Fibroblast of skin of scalp (primary cell): ENCODE measurements around the gene APH1B. TPM values are rescaled to one million over a fixed set of nuclear protein-coding genes. Genes with fewer than 3 reads are reported as not detected.
"Not testable (repeated sequence)": the region's sequence is repeated elsewhere in the genome, so short reads cannot be mapped to it uniquely, and the experiment has no call there.

Experiments
- DNase-seq: peaks from one replicate; pipeline ENCODE4 v3.0.0-alpha.2; 2013
- polyA plus RNA-seq, 2 experiments: library from polyadenylated mRNA; unstranded; fragments of 120-200 nt; gene quantifications; one replicate each; pipeline ENCODE4 v1.2.1, GENCODE V29; 2013; ENCODE audit not compliant: insufficient read length in 2 of 2

APH1B gene
- 9.5 TPM for polyA plus RNA-seq (2013, experiment 1 of 2; ENCODE audit: insufficient read length)
- polyA plus RNA-seq (2013, experiment 2 of 2; ENCODE audit: insufficient read length), result 13.9 TPM

GRCh38 chr15:63277038-63277892, at the start of gene APH1B:
Gene APH1B, plus strand, starts transcription at chr15:63277605. Its CDS starts 19 bp downstream, at chr15:63277624.
- peak; percentile 77 for DNase-seq

- DNase-seq, result no peak
These were observed 49.7 kb upstream of the APH1B start for GRCh38 chr15:63227689-63228088.

GRCh38 chr15:63231206-63231605, 46.2 kb upstream of the APH1B start:
- DNase-seq, result no peak

- no peak for DNase-seq
These were observed 45.7 kb upstream of the APH1B start for GRCh38 chr15:63231706-63232105.

- no peak for DNase-seq
These were observed 45.0 kb upstream of the APH1B start for GRCh38 chr15:63232405-63232804.

GRCh38 chr15:63232943-63233342, 44.5 kb upstream of the APH1B start:
- DNase-seq, result no peak

GRCh38 chr15:63233667-63234423, 43.6 kb upstream of the APH1B start:
- peak; percentile 66 for DNase-seq

- peak; percentile 68 for DNase-seq
These were observed 42.9 kb upstream of the APH1B start for GRCh38 chr15:63234451-63234870.

GRCh38 chr15:63236272-63236671, 41.1 kb upstream of the APH1B start:
- peak; percentile 92 for DNase-seq

GRCh38 chr15:63237086-63237485, 40.3 kb upstream of the APH1B start:
- not testable (repeated sequence) for DNase-seq

- DNase-seq, result no peak
These were observed 39.2 kb upstream of the APH1B start for GRCh38 chr15:63238171-63238570.

- DNase-seq, result peak; percentile 86
These were observed 38.6 kb upstream of the APH1B start for GRCh38 chr15:63238796-63239195.

- no peak for DNase-seq
These were observed 37.3 kb upstream of the APH1B start for GRCh38 chr15:63240109-63240508.

- DNase-seq, result no peak
These were observed 36.1 kb upstream of the APH1B start for GRCh38 chr15:63241316-63241715.

- DNase-seq, result no peak
These were observed 34.3 kb upstream of the APH1B start for GRCh38 chr15:63243101-63243500.

GRCh38 chr15:63243776-63244175, 33.6 kb upstream of the APH1B start:
- DNase-seq, result no peak

GRCh38 chr15:63244399-63244798, 33.0 kb upstream of the APH1B start:
- peak; percentile 76 for DNase-seq

- DNase-seq, result no peak
These were observed 32.3 kb upstream of the APH1B start for GRCh38 chr15:63244976-63245645.

- peak; percentile 85 for DNase-seq
These were observed 30.5 kb upstream of the APH1B start for GRCh38 chr15:63246691-63247469.

GRCh38 chr15:63250312-63250965, 27.0 kb upstream of the APH1B start:
- DNase-seq, result peak; percentile 99

- DNase-seq, result no peak
These were observed 25.7 kb upstream of the APH1B start for GRCh38 chr15:63251701-63252100.

- no peak for DNase-seq
These were observed 25.1 kb upstream of the APH1B start for GRCh38 chr15:63252292-63252691.
